SK-N-MC (cell line): ENCODE data around the gene C13orf46.
"Not testable (repeated sequence)": the region's sequence is repeated elsewhere in the genome, so short reads cannot be mapped to it uniquely, and the experiment has no call there.

Source experiments
- EZH2 ChIP-seq: fragments of 200-600 bp; sonication (generic); IDR thresholded peaks from one replicate; pipeline ENCODE4 v1.6.1; 2017; ENCODE audit warnings: antibody characterized with exemption
- FOXP2 ChIP-seq: optimal IDR thresholded peaks from 2 replicates; pipeline ENCODE3; 2011; ENCODE audit warnings: mild to moderate bottlenecking, moderate library complexity; ENCODE audit not compliant: insufficient read depth; ENCODE audit errors: extremely low read length, control extremely low read depth

DNA sequence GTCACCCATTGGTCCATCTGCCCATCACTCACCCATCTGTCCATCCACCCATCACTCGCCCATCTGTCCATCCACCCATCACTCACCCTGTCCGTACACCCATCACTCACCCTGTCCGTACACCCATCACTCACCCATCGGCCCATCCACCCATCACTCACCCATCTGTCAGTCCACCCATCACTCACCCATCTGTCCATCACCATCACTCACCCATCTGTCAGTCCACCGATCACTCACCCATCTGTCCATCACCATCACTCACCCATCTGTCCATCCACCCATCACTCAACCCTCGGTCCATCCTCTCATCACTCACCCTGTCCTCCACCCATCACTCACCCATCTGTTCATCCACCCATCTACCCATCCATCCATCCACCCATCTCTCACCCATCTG is 15.0 kb upstream of the C13orf46 start:
- not testable (repeated sequence) for TF ChIP-seq EZH2, FOXP2
